ENCODE results near the gene NUB1. TPM values are rescaled to one million over a fixed set of nuclear protein-coding genes. Genes with fewer than 3 reads are reported as not detected.
A peak's percentile ranks its signal among the peaks of the same experiment; 100 is the strongest.

The NUB1 gene
- total RNA-seq, 1 donor from 2014 or later: 61.7 TPM

DNA sequence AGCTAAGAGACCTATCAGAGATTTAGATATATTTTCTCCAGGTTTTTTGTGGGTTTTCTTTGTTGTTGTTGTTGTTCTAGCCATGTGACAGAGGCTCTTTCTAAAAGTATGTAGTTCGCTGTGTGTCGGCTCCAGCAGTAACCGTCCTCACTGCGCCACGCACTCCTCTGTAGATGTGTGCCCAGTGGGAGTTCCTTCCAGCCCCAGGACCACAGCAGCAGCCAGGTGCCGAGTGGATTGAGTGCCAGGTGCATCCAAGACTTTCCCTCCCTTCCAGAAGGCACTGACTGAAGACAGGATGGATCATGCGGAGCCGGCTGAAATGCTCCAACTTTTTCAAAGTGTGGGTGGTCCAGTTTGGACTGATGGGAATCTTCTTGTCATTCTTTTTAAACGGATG lies 36.4 kb downstream of the NUB1 start:
- Histone ChIP-seq H3F3A (ENCODE audit: low read depth) (peaks cover 8% of the 10 kb centered on the region), H3K27me3 (peaks cover 27% of the 10 kb centered on the region), H3K4me1 (peaks cover 21% of the 10 kb centered on the region), H3K4me3 (no peak overlapping the region), H4K20me1 (ENCODE audit: low read depth) (peaks cover 23% of the 10 kb centered on the region), H2AFZ (replicated peaks) (no peak overlapping the region), H3K27ac (no peak overlapping the region), H3K4me2 (no peak overlapping the region), H3K9ac (no peak overlapping the region), H3K36me3 (no peaks in the 10 kb centered on the region), H3K79me2 (ENCODE audit: low read depth) (no peaks in the 10 kb centered on the region), H3K9me3 (ENCODE audit: low read depth) (no peaks in the 10 kb centered on the region)
- Mint-ChIP-seq H3K4me1 (peaks cover 11% of the 10 kb centered on the region), H3K36me3 (peaks cover 10% of the 10 kb centered on the region), H3K27me3 (ENCODE audit: insufficient read depth, low read depth) (peaks cover 16% of the 10 kb centered on the region), H3K9me3 (no peaks in the 10 kb centered on the region), H3K27ac (no peak overlapping the region), H3K4me3 (no peak overlapping the region)
- no peak for TF ChIP-seq EZH2 (IDR thresholded peaks at IDR 0.05)
- no peak for TF ChIP-seq EZH2phosphoT487 (IDR thresholded peaks at IDR 0.05)
- no peak for DNase-seq (ENCODE audit: low spot score)

DNA sequence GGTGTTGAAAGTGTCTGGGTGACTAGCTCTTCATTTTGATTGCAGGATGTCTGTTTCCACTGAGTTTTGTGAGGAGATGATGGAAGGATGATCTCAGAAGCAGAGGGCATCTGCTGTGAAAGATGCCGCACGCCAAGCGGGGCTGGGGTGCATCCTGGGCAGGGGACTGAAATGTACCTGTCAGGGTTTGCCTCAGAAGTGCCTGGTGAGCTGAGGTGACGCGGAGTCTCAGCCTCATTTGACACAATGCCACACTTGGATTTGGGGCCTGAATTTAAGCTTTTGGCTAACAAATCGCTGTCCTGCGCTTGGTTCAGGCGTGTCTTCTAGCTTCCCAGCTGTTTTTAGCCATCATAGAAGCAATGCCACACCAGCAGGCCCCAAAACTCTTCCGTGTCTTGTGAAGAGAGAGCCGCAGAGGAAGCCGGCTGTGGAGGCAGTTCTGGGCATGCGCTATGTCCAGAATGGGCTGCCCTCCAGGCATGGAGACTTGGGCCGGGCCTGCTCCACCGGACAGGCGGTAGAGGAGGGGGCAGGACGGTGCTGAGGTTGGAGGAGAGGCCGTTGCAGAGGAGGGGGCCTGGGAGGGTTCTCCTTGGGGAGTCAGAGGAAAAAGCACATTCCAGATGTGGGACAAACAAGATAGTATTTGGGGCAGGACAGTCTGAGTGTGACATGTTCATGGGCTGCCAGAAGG lies 37.0 kb downstream of the NUB1 start:
- peaks cover 11% of the 10 kb centered on the region for H3F3A ChIP-seq (ENCODE audit: low read depth)
- Mint-ChIP-seq H3K9me3 (no peaks in the 10 kb centered on the region), H3K27ac (no peak overlapping the region), H3K4me3 (no peak overlapping the region), H3K4me1 (peaks cover 6% of the 10 kb centered on the region), H3K36me3 (peaks cover 10% of the 10 kb centered on the region), H3K27me3 (ENCODE audit: insufficient read depth, low read depth) (peaks cover 16% of the 10 kb centered on the region)
- peaks cover 16% of the 10 kb centered on the region for H3K4me1 ChIP-seq
- H3K4me2 ChIP-seq: no peak overlapping the region
- no peak for DNase-seq (ENCODE audit: low spot score)
- H3K79me2 ChIP-seq (ENCODE audit: low read depth): no peaks in the 10 kb centered on the region
- no peaks in the 10 kb centered on the region for H3K9me3 ChIP-seq (ENCODE audit: low read depth)
- no peak overlapping the region for H3K4me3 ChIP-seq
- no peaks in the 10 kb centered on the region for H3K36me3 ChIP-seq
- TF ChIP-seq EZH2phosphoT487 (IDR thresholded peaks at IDR 0.05) (no peak), EZH2 (IDR thresholded peaks at IDR 0.05) (no peak)
- TF ChIP-seq, protein P1, sequence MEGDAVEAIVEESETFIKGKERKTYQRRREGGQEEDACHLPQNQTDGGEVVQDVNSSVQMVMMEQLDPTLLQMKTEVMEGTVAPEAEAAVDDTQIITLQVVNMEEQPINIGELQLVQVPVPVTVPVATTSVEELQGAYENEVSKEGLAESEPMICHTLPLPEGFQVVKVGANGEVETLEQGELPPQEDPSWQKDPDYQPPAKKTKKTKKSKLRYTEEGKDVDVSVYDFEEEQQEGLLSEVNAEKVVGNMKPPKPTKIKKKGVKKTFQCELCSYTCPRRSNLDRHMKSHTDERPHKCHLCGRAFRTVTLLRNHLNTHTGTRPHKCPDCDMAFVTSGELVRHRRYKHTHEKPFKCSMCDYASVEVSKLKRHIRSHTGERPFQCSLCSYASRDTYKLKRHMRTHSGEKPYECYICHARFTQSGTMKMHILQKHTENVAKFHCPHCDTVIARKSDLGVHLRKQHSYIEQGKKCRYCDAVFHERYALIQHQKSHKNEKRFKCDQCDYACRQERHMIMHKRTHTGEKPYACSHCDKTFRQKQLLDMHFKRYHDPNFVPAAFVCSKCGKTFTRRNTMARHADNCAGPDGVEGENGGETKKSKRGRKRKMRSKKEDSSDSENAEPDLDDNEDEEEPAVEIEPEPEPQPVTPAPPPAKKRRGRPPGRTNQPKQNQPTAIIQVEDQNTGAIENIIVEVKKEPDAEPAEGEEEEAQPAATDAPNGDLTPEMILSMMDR (IDR thresholded peaks at IDR 0.05): no peak
- H3K9ac ChIP-seq: no peak overlapping the region
- H4K20me1 ChIP-seq (ENCODE audit: low read depth): peaks cover 20% of the 10 kb centered on the region
- no peak overlapping the region for H3K27ac ChIP-seq
- H3K27me3 ChIP-seq: peaks cover 33% of the 10 kb centered on the region
- H2AFZ ChIP-seq (replicated peaks): no peak overlapping the region

DNA sequence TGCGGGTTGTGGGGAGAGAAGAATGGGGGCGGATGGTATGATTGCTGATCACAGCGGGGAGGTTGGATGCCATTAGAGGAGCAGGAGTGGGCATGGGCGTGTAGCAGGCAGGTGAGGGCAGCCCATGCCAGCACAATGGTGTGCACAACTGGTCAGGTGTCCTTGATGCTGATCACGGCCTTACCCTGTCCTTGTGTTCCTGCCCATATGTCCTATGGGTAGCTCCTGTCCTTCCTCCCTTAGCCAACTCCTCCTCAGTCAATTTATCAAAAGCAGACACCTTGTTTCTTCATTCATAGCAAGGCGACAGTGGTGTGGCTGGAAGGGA lies 37.5 kb downstream of the NUB1 start:
- Mint-ChIP-seq H3K4me1 (peaks cover 6% of the 10 kb centered on the region), H3K27me3 (ENCODE audit: insufficient read depth, low read depth) (peaks cover 18% of the 10 kb centered on the region), H3K27ac (no peak overlapping the region), H3K36me3 (peaks cover 10% of the 10 kb centered on the region), H3K9me3 (no peaks in the 10 kb centered on the region), H3K4me3 (no peak overlapping the region)
- H3K36me3 ChIP-seq: no peaks in the 10 kb centered on the region
- H4K20me1 ChIP-seq (ENCODE audit: low read depth): peaks cover 20% of the 10 kb centered on the region
- no peak overlapping the region for H3K4me2 ChIP-seq
- H3K9ac ChIP-seq: no peak overlapping the region
- no peak for DNase-seq (ENCODE audit: low spot score)
- peaks cover 10% of the 10 kb centered on the region for H3F3A ChIP-seq (ENCODE audit: low read depth)
- peaks cover 16% of the 10 kb centered on the region for H3K4me1 ChIP-seq
- TF ChIP-seq EZH2 (IDR thresholded peaks at IDR 0.05): no peak
- no peak for TF ChIP-seq EZH2phosphoT487 (IDR thresholded peaks at IDR 0.05)
- TF ChIP-seq, protein P1 (IDR thresholded peaks at IDR 0.05): no peak
- H3K4me3 ChIP-seq: no peak overlapping the region
- H3K79me2 ChIP-seq (ENCODE audit: low read depth): no peaks in the 10 kb centered on the region
- H2AFZ ChIP-seq (replicated peaks): no peak overlapping the region
- peaks cover 38% of the 10 kb centered on the region for H3K27me3 ChIP-seq
- H3K27ac ChIP-seq: no peak overlapping the region
- no peaks in the 10 kb centered on the region for H3K9me3 ChIP-seq (ENCODE audit: low read depth)

DNA sequence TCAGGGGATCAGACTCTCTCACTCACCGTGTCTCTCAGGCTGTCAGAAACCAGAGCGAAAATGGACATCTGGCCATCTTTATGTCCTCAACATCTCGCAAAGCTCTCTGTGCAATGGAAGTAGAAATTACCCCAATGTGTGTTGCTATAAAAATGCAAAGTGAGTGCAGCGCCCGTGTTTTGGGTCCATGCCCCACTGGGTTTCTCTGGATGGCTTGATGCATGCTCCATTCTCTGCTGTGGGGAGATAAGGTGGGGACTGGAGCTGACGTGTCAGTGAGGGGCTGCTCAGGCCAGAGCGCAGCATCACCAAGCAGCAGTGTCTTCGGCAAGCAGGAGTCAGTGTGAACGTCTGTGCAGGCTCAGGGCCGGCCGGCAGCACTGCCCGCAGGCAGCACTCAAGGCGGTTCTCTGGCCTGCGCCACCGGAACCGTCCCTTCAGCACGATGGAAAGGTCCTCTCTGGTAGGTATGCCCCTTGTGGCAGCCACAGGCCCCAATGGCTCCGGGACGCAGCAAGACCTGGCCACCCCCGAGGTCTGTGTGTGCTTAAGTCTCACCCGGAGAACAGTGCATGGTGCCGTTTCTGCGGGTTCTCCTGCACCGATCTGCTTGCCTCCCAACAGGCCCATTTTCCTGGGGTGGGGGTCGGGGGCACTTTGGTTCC lies 38.1 kb downstream of the NUB1 start:
- H3K79me2 ChIP-seq (ENCODE audit: low read depth): no peaks in the 10 kb centered on the region
- H2AFZ ChIP-seq (replicated peaks): no peak overlapping the region
- H3K4me3 ChIP-seq: no peak overlapping the region

More for the DNA sequence above, 38.1 kb downstream of the NUB1 start:
- Histone ChIP-seq H3K27me3 (peaks cover 44% of the 10 kb centered on the region), H3K4me1 (peaks cover 16% of the 10 kb centered on the region), H4K20me1 (ENCODE audit: low read depth) (peaks cover 20% of the 10 kb centered on the region), H3F3A (ENCODE audit: low read depth) (peaks cover 10% of the 10 kb centered on the region), H3K4me2 (no peak overlapping the region), H3K9ac (no peak overlapping the region), H3K9me3 (ENCODE audit: low read depth) (no peaks in the 10 kb centered on the region), H3K36me3 (no peaks in the 10 kb centered on the region), H3K27ac (no peak overlapping the region)
- peaks cover 6% of the 10 kb centered on the region for H3K4me1 Mint-ChIP-seq
- peaks cover 20% of the 10 kb centered on the region for H3K27me3 Mint-ChIP-seq (ENCODE audit: insufficient read depth, low read depth)
- no peaks in the 10 kb centered on the region for H3K9me3 Mint-ChIP-seq
- TF ChIP-seq, protein P1 (IDR thresholded peaks at IDR 0.05): peak; percentile 19
- no peak for TF ChIP-seq EZH2 (IDR thresholded peaks at IDR 0.05)
- peak overlapping the region; percentile 68 for H3K4me3 Mint-ChIP-seq
- no peak for DNase-seq (ENCODE audit: low spot score)
- H3K27ac Mint-ChIP-seq: no peak overlapping the region
- H3K36me3 Mint-ChIP-seq: peaks cover 6% of the 10 kb centered on the region
